GM18507 (cell line): ENCODE measurements around the gene TALDO1.

Experiments used
- DNase-seq: peaks from one replicate; pipeline ENCODE4 v3.0.0; 2011; ENCODE audit warnings: low read depth; ENCODE audit not compliant: insufficient read length; ENCODE audit errors: extremely low spot score
- FAIRE-seq: peaks from 2 replicates; lab custom pipeline; 2011; peaks lifted over from hg19 to GRCh38; lab: Jason Lieb, UNC

TALDO1 gene

GRCh38 chr11:709109-709997 lies 37.9 kb upstream of the TALDO1 start:
- FAIRE-seq (no peak), DNase-seq (no peak)

- FAIRE-seq: no peak
- no peak for DNase-seq
Measured at GRCh38 chr11:714436-714835, 32.8 kb upstream of the TALDO1 start.

GRCh38 chr11:719214-720016 lies 27.8 kb upstream of the TALDO1 start:
- no peak for DNase-seq
- FAIRE-seq: no peak

- FAIRE-seq (no peak), DNase-seq (no peak)
Measured at GRCh38 chr11:720017-720641, 27.1 kb upstream of the TALDO1 start.

GRCh38 chr11:720642-721246 lies 26.5 kb upstream of the TALDO1 start:
- FAIRE-seq: no peak
- no peak for DNase-seq

- FAIRE-seq: no peak
- no peak for DNase-seq
Measured at GRCh38 chr11:721247-721740, 26.0 kb upstream of the TALDO1 start.

GRCh38 chr11:721741-722345 lies 25.4 kb upstream of the TALDO1 start:
- no peak for DNase-seq

GRCh38 chr11:722346-722811 lies 24.9 kb upstream of the TALDO1 start:
- DNase-seq: no peak
- no peak for FAIRE-seq

More at GRCh38 chr11:721741-722345, 25.4 kb upstream of the TALDO1 start:
- no peak for FAIRE-seq

- FAIRE-seq (peak; percentile 91), DNase-seq (no peak)
Measured at GRCh38 chr11:723120-723883, 24.0 kb upstream of the TALDO1 start.

GRCh38 chr11:724049-724777 lies 23.1 kb upstream of the TALDO1 start:
- no peak for DNase-seq

GRCh38 chr11:724778-725386 lies 22.4 kb upstream of the TALDO1 start:
- FAIRE-seq: no peak
- DNase-seq: no peak

More at GRCh38 chr11:724049-724777, 23.1 kb upstream of the TALDO1 start:
- no peak for FAIRE-seq

- FAIRE-seq (no peak), DNase-seq (no peak)
Measured at GRCh38 chr11:725624-726202, 21.6 kb upstream of the TALDO1 start.

GRCh38 chr11:726278-727220 lies 20.7 kb upstream of the TALDO1 start:
- no peak for DNase-seq
- FAIRE-seq: peak; percentile 76

- FAIRE-seq (no peak), DNase-seq (no peak)
Measured at GRCh38 chr11:727281-727701, 20.0 kb upstream of the TALDO1 start.

- peak; percentile 83 for DNase-seq
- FAIRE-seq: peak; percentile 76
Measured at GRCh38 chr11:727859-728748, 19.2 kb upstream of the TALDO1 start.
